Smooth muscle cell (in vitro differentiated cells): ENCODE results near the gene H1-8. TPM values are rescaled to one million over a fixed set of nuclear protein-coding genes. Genes with fewer than 3 reads are reported as not detected.
"Not testable (repeated sequence)": the region's sequence is repeated elsewhere in the genome, so short reads cannot be mapped to it uniquely, and the experiment has no call there.

Experiments used
- DNase-seq: peaks from one replicate; lab custom pipeline; 2025; ENCODE audit not compliant: unreplicated experiment; lab: John Stamatoyannopoulos, UW
- H2AFZ ChIP-seq: fragments of 200-600 bp; sonication (generic); 2 replicates; pipeline ENCODE4 v1.6.0; 2016; ENCODE audit warnings: antibody characterized with exemption, low read depth, mild to moderate bottlenecking
- H3F3A ChIP-seq: fragments of 200-600 bp; sonication (generic); 2 replicates; pipeline ENCODE4 v1.6.0; 2017; ENCODE audit warnings: antibody characterized with exemption, low read depth
- H3K27ac ChIP-seq: fragments of 200-600 bp; sonication (generic); 2 replicates; pipeline ENCODE4 v1.5.1; 2016; ENCODE audit warnings: low read depth, mild to moderate bottlenecking
- H3K27me3 ChIP-seq: fragments of 200-600 bp; sonication (generic); 2 replicates; pipeline ENCODE4 v1.6.1; 2016; ENCODE audit warnings: low read depth, mild to moderate bottlenecking
- H3K36me3 ChIP-seq: fragments of 200-600 bp; sonication (generic); 2 replicates; pipeline ENCODE4 v1.5.1; 2016; ENCODE audit warnings: low read depth
- H3K4me1 ChIP-seq: fragments of 200-600 bp; sonication (generic); 2 replicates; pipeline ENCODE4 v1.5.1; 2016; ENCODE audit warnings: low read depth
- H3K4me2 ChIP-seq: fragments of 200-600 bp; sonication (generic); 2 replicates; pipeline ENCODE4 v1.6.0; 2016; ENCODE audit warnings: mild to moderate bottlenecking
- H3K4me3 ChIP-seq: fragments of 200-600 bp; sonication (generic); 2 replicates; pipeline ENCODE4 v1.5.1; 2016; ENCODE audit warnings: mild to moderate bottlenecking
- H3K79me2 ChIP-seq: fragments of 200-600 bp; sonication (generic); 2 replicates; pipeline ENCODE4 v1.6.0; 2016; ENCODE audit warnings: low read depth, mild to moderate bottlenecking
- H3K9ac ChIP-seq: fragments of 200-600 bp; sonication (generic); 2 replicates; pipeline ENCODE4 v1.6.0; 2016; ENCODE audit warnings: low read depth
- H3K9me3 ChIP-seq: fragments of 200-600 bp; sonication (generic); replicated peaks from 2 replicates; pipeline ENCODE4 v1.5.1; 2016; ENCODE audit warnings: low read depth
- H4K20me1 ChIP-seq: fragments of 200-600 bp; sonication (generic); 2 replicates; pipeline ENCODE4 v1.6.0; 2016; ENCODE audit warnings: low read depth
- WGBS: methylation state at CpG from one replicate; pipeline ENCODE4 v1.1.7; 2016; ENCODE audit warnings: low lambda C conversion rate; 5-methylcytosine and 5-hydroxymethylcytosine counted together
- polyA plus RNA-seq: library from polyadenylated mRNA; unstranded; fragments of >200 nt; fragmentation: Nextera tagmentation; extraction: Ambion mirVana; gene quantifications from 2 replicates; pipeline ENCODE4 v1.2.1, GENCODE V29; 2016
- total RNA-seq: library from RNA; depleted of rRNA; stranded (reverse); fragments of >200 nt; gene quantifications from 2 replicates; pipeline ENCODE4 v1.2.3, GENCODE V29; 2014
- TF ChIP-seq, protein P1 (sequence below): fragments of 200-600 bp; sonication (generic); IDR thresholded peaks from 2 replicates; pipeline ENCODE4 v1.5.1; 2017; ENCODE audit warnings: borderline replicate concordance, mild to moderate bottlenecking, antibody characterized with exemption; ENCODE audit not compliant: insufficient read depth, poor library complexity, severe bottlenecking

The H1-8 gene
- total and polyA plus RNA-seq, 2 experiments from 2014 or later: not detected

DNA sequence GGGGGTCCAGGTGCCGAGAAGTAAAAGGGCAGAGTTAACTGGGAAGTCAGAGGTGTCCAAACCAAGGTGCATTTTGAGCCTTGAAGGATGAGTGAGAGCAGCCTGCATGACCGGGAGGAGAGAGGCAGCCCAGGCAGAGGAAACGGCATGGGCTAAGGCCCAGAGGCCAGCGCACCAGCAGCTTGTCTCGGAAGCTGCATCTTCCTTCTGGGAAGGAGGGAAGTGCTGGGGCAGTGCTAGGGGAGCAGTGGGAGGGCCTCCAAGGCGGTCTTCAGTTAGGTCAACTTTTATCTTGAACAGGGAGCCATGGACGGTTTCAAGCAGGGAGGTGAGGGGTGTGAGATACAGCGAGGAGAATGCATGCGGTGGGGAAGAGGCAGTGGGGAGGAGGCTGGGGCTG, 1.0 kb downstream of the H1-8 start:
- Histone ChIP-seq H3F3A (peaks cover 2% of the 10 kb centered on the region), H3K4me2 (no peak overlapping the region), H3K9me3 (no peaks in the 10 kb centered on the region), H3K36me3 (no peaks in the 10 kb centered on the region), H4K20me1 (no peaks in the 10 kb centered on the region), H3K4me1 (no peaks in the 10 kb centered on the region), H3K9ac (no peak overlapping the region), H3K27me3 (no peaks in the 10 kb centered on the region), H3K4me3 (no peak overlapping the region), H3K27ac (no peak overlapping the region), H3K79me2 (no peaks in the 10 kb centered on the region), H2AFZ (no peak overlapping the region)
- no peak for DNase-seq
- TF ChIP-seq, protein P1, sequence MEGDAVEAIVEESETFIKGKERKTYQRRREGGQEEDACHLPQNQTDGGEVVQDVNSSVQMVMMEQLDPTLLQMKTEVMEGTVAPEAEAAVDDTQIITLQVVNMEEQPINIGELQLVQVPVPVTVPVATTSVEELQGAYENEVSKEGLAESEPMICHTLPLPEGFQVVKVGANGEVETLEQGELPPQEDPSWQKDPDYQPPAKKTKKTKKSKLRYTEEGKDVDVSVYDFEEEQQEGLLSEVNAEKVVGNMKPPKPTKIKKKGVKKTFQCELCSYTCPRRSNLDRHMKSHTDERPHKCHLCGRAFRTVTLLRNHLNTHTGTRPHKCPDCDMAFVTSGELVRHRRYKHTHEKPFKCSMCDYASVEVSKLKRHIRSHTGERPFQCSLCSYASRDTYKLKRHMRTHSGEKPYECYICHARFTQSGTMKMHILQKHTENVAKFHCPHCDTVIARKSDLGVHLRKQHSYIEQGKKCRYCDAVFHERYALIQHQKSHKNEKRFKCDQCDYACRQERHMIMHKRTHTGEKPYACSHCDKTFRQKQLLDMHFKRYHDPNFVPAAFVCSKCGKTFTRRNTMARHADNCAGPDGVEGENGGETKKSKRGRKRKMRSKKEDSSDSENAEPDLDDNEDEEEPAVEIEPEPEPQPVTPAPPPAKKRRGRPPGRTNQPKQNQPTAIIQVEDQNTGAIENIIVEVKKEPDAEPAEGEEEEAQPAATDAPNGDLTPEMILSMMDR: no peak
- 93% methylated on average over 9 of the region's 9 CpGs for WGBS

DNA sequence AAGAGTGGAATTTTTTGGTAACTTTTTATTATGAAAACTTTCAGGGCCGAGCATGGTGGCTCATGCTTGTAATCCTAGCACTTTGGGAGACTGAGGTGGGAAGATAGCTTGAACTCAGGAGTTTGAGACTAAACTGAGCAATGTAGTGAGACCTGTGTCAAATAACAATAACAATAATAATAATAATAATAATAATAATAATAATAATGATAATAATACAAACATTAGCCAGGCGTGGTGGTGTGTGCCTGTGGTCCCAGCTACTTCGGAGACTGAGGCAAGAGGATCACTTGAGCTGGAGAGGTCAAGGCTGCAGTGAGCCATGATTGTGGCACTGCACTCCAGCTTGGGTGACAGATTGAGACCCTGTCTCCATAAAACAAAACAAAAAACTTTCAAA, 3.0 kb downstream of the H1-8 start:
- not testable (repeated sequence) for H4K20me1 ChIP-seq, H3K4me1 ChIP-seq, H2AFZ ChIP-seq, H3K79me2 ChIP-seq, H3K4me2 ChIP-seq, H3K4me3 ChIP-seq, DNase-seq, H3K27me3 ChIP-seq, H3K9ac ChIP-seq, H3F3A ChIP-seq, H3K36me3 ChIP-seq, H3K27ac ChIP-seq, H3K9me3 ChIP-seq
- WGBS: 95% methylated on average over 3 of the region's 3 CpGs

DNA sequence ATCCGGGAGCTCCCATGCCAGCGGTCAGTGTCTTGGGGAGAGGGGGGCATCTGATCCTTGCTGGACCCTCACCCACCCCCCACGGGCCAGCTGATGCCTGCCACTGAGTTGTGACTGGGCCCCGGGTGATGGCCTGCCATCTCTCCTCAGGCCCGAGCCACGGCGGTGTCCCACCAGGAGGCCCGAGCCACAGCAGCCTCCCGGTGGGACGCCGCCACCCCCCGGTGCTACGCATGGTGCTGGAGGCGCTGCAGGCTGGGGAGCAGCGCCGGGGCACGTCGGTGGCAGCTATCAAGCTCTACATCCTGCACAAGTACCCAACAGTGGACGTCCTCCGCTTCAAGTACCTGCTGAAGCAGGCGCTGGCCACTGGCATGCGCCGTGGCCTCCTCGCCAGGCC, 4.3 kb downstream of the H1-8 start:
- Histone ChIP-seq H3K4me1 (no peaks in the 10 kb centered on the region), H3K4me2 (no peak overlapping the region), H3K27ac (no peak overlapping the region), H3K9me3 (no peaks in the 10 kb centered on the region), H3K36me3 (no peaks in the 10 kb centered on the region), H3K9ac (no peak overlapping the region), H4K20me1 (no peaks in the 10 kb centered on the region), H3K79me2 (no peaks in the 10 kb centered on the region), H3F3A (no peaks in the 10 kb centered on the region), H3K27me3 (no peaks in the 10 kb centered on the region), H2AFZ (no peak overlapping the region), H3K4me3 (no peak overlapping the region)
- DNase-seq: no peak
- 97% methylated on average over 24 of the region's 24 CpGs for WGBS
- TF ChIP-seq, protein P1: no peak

DNA sequence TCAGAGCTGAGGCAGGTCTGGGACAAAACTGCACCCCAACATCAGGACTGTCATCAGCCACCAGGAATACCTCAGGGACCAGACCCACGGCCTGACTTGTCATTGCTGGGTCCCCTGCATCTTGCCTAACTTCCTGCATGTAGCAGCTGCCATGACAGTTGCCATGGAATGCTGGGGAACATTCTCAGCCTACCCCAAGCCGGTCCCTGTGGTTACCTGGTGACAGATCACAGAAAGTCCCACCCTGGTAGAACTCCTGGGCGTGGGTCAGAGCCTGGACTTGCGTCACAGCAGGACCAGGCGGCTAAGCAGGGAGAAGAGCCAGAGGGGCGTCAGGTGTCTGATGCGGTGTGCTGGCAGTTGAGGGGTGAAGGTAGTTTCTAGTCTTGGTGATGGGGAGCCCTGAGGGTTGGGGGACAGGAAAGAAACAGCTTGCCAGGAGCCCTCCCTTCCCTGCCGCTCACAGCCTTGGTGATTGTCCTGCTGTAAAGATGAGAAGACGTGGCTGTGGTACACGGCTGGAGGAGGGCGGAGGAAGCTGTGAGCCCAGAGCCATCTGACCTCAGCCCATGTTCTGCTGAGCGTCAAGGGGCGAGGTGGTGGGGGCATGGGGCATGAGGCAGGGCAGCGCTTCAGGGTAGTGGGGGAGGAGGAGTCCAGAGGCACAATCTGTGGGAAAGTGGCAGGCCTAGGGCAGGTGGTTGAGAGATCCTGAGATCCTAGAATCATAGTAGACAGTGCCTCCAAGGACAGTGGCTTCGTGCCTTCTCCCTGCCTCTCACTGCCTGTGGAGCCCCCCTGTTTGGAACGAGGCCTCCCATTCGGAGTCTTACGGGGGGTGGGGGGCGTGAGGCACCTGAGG, 5.4 kb downstream of the H1-8 start:
- DNase-seq: no peak
- Histone ChIP-seq H2AFZ (no peak overlapping the region), H3K4me3 (no peak overlapping the region), H3K4me2 (no peak overlapping the region), H4K20me1 (no peaks in the 10 kb centered on the region), H3K9me3 (no peaks in the 10 kb centered on the region), H3K4me1 (no peaks in the 10 kb centered on the region), H3K27me3 (no peaks in the 10 kb centered on the region), H3K9ac (no peak overlapping the region), H3K79me2 (no peaks in the 10 kb centered on the region), H3K27ac (no peak overlapping the region), H3K36me3 (no peaks in the 10 kb centered on the region), H3F3A (no peaks in the 10 kb centered on the region)
- 80% methylated on average over 19 of the region's 19 CpGs for WGBS
- TF ChIP-seq, protein P1: no peak
